Muscle of arm (tissue), 12 donors: ENCODE data around the gene MGAT5. TPM values are rescaled to one million over a fixed set of nuclear protein-coding genes. Genes with fewer than 3 reads are reported as not detected.

Experiments
- DNase-seq: peaks from one replicate; pipeline ENCODE4 v3.0.0-alpha.2; 2013
- polyA plus RNA-seq, 12 donors: library from polyadenylated mRNA; unstranded; fragments of 120-200 nt; gene quantifications; one replicate each; pipeline ENCODE4 v1.2.1, GENCODE V29; 2013; ENCODE audit not compliant: insufficient read length in 12 of 12

Gene MGAT5
- polyA plus RNA-seq, 12 donors, result 15.9 to 25.1 (median 20.2) TPM; not detected in 1

- DNase-seq, result no peak
Observed at GRCh38 chr2:134416637-134417036, 162.8 kb downstream of the MGAT5 start.

DNA sequence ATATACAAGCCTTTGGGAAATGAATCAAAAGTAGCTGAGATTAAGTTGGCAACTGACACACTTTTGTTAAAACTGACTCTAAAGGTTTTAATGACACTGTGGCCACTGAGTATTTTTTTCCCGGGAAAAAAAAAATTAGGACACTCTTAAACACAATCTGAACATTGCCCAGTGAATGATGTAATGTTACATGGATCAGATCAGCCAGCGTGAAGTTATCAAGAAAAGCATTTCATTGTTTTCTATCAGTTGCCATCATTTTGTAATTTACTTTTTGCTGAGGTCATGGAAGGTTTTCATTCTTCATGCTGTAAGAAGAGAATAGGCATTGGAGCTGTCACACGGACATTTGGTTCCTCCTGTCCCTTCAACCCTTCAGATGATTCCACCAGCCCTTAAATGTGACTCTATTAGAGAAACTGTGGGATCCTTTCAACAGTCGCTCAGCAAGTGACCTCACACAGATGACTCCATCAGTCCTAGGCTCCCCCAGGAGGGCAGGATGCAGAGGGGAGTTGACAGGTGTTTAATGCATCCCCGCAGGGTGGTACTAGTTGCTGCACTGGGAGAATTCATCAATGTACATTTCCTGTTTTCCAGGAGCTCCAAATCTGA is 164.2 kb downstream of the MGAT5 start:
- no peak for DNase-seq

- DNase-seq, result no peak
Observed at GRCh38 chr2:134420259-134420658, 166.4 kb downstream of the MGAT5 start.

DNA sequence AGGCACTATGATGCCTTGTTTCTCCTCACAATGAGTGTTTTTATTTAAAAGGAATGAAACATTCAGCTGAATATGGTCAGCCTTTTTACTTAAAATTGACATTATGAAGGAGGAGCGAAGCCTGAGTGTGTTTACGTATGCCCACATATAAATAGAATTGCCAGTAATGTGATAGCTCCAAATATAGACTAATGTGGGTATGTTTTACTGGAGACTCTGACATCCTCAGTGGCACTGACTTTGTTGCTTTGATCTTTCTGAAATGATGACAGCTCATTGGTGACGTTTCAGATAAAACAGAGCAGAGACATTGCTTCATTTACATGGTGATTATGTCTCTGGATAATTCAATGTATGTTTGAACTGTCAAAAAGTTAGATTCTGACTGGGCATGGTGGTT is 167.0 kb downstream of the MGAT5 start:
- DNase-seq, result no peak

DNA sequence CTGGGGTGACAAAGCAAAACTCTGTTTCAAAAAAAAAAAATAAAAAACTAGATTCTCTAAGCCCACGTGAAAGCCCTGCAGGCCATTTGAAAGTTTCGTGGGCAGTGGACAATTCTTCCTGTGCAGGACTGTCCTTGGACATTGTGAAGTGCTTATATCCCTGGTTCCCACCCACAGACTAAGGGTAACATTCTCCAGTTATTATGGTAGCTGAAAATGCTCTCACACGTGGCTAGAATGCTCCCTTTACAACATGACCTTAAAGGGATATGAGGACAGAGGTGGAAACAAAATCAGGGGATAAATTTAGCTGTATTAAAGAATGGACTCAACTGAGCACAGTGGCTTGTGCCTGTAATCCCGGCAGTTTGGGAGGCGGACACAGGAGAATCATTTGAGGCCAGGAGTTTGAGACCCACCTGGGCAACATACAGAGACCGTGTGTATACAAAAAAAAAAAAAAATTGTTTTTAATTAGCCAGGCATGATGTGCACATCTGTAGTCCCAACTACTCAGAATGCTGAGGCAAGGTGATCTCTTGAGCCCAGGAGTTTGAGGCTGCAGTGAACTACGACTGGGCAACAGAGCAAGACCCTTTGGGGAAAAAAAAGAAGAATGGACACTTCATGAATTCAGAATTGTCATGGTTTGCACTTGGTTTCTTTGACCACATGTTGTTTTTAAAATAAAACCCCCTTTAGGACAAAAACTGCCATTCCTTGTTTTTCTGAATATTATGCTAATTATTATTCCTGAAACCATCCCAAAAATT is 167.9 kb downstream of the MGAT5 start:
- DNase-seq, result no peak

GRCh38 chr2:134425724-134426496 is 172.0 kb downstream of the MGAT5 start:
- DNase-seq, result no peak

DNA sequence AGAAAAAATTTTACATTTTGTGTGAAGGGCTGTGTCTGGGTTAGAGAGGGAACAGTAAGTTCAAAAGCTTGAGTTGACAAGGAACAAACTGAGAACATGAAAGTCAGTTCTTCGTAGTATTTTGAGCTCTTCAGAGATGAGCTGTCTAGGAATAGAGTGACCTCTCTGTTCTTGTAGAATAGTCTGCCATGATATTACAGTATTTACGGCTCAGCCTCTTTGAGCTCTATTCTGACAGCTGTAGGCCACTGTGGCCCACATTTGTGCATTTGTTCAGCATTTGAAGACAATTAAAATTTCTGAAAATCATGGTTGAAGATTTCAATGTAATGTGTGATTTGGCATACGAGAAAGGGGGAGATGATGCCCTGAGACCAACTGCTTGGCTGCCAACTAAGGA is 172.8 kb downstream of the MGAT5 start:
- DNase-seq, result no peak

- DNase-seq, result no peak
Observed at GRCh38 chr2:134429886-134430285, 176.0 kb downstream of the MGAT5 start.

DNA sequence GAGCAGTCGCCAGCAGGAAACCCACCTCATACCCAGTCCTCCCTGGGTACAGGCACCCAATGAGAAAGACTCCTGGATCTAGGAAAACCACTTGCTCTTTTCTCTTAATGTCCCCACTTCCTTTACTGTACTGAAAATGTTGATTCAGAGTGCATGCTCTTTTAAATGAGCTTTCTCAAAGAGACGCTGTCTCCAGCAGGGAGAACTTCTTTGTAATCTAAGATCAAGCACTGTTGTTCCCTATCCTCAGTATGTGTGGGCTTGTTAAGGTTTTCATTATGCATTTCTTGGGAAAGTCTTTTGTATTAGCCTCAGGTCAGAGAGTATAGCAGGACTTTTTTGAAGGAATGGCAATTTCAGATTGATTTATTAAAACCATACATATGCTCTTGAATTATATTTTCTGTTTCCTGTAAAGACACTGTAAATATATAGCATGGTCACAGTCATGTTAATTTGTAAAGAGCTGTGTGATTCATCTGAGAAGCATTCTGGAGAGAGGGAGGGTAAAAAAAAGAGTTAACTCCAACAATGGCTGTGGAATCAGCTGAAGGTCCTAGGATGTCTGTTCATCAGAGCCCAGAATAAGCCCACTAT is 178.1 kb downstream of the MGAT5 start:
- DNase-seq, result no peak

DNA sequence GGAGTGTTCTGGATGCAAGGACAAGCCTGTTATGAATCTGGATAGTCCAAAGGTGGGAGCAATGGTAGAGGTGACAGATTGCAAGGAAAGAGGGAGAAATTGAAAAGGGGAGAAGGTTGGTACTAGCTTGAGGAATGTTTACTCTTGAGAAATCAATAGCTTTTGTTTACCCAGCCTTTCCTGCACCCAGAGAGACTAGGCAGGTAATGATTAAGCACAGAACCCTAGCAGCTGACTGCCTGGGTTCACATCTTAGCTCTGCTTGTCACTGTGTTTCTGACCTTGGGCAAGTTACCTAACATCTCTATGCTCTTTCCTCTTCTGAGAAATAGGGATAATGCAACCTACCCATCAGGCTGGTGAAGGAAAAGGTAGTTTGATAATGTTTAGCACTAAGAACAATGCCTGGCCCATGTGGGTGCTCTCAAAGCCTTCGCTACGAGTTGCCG is 178.6 kb downstream of the MGAT5 start:
- DNase-seq, result no peak

- DNase-seq, result no peak
Observed at GRCh38 chr2:134433469-134433868, 179.6 kb downstream of the MGAT5 start.

- no peak for DNase-seq
Observed at GRCh38 chr2:134433979-134434378, 180.1 kb downstream of the MGAT5 start.

GRCh38 chr2:134435505-134435904 is 181.6 kb downstream of the MGAT5 start:
- no peak for DNase-seq

DNA sequence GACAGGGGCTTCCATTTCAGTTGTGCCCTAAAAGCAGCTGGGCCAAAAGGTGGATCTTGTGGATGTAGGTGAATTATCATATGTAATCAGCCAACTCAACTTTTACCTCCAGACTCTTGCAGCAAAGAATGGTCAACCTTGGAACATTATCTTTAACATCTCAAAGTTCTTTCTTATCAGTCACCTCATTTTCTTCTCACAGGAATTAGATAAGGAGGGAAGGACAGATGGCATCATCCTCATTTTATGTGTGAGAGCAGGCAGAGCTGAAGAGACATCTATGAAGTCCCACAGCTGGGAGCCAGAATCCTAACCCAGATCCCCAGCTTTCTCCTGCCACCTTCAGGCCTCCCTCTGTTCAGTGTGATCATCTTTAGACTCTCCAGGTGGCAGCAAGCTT is 182.1 kb downstream of the MGAT5 start:
- no peak for DNase-seq

DNA sequence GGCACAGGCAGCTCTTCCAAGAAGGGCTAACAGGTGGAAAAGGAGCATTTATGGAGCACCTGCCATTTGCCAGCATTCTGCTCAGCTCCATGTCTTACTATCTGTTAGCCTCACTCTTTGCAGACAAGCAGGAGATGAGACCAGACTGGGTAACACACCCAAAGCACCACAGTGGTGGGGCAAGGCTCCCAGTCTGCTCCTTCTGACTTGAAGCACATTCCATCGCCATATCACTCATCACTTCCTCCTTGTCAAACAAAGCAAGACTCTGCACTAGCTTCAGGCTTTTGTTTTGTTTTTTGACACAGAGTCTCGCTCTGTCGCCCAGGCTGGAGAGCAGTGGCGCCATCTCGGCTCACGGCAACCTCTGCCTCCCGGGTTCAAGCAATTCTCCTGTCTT is 182.8 kb downstream of the MGAT5 start:
- DNase-seq, result no peak

- no peak for DNase-seq
Observed at GRCh38 chr2:134438371-134438770, 184.5 kb downstream of the MGAT5 start.

- DNase-seq, result no peak
Observed at GRCh38 chr2:134440336-134440909, 186.6 kb downstream of the MGAT5 start.

DNA sequence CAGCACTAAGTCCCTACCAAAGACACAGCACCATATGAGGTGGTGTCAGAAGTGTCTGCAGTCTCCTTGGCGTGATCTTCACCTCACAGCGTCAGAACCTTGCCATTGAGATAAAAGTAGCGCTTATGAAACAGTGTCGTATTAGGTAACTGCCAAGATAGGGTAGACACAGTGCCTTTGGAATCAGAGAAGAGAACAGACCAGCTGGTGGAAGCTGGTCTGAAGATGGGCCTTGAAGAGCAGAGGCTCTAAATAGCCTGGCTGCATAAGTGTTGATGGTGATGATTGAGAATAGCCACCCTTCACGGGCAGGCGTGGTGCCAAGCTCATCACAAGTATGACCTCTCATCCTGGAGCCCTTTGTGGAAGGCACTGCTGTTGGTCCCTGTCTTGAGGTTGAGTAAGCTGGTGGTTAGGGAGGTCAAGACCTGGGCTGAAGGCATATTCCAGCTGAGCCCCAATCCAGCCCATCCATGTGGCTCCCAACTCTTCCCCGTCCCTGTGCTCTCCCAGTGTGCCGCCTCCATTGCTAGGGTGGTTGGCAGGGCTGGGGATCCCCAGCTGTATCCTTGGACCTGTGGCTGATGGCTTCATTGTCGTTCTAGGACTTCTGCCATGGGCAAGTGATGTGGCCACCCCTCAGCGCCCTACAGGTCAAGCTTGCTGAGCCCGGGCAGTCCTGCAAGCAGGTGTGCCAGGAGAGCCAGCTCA is 187.4 kb downstream of the MGAT5 start:
- no peak for DNase-seq

DNA sequence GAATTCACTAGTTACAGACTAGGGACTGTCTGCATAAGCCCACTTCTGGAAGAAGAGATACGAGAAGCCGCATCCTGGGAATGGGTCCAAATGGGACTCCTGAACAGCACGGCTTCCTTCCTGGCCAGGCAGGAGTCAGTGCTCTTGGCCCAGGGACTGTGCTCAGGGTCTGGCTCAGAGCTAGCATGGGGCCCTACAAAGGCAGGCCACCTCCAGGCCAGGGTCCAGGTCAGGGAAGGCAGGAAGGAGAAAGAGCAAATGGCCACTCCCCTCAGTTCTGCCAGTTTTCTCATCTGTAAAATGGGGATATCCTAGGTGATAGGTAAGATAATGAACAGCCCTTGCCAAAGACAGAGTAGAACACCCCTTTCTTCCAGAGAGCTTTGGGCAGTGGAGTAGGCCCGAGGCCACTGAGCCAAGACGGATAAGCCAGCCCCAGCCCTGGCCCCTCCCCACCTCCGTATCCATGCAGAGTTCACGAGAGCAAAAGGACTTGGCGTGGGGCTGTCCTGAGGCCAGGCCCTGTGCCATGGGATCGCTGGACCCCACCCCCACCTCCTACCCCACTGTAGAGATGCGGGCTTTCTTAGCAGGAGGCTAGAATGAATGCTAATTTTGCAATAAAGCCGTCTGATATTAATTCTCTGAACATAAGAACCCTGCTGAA is 190.1 kb downstream of the MGAT5 start:
- DNase-seq, result no peak

- no peak for DNase-seq
Observed at GRCh38 chr2:134445116-134445515, 191.2 kb downstream of the MGAT5 start.

DNA sequence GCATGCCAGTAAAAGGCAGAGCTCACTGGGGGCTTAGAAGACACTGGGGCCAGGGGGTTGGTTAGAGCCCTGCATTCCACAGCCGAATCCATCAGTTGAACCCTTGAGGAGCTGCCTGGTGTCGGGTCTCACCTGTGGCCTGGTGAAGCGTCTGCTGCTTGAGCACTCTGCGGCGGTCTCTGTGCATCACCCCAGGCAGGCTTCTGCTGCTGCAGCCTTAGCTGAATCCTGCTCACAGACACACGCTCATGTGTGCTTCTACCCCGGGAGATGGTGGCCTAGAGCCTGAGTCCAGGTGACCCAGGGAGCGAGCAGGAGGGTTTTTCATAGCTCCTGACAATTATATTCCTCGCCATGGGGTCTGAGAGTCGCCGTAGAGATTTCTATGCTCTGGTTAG is 192.1 kb downstream of the MGAT5 start:
- DNase-seq, result no peak
